CD4-positive, alpha-beta T cell treated with Interleukin-6 at 100 ng/mL for 8 hours (primary cell): Measurements from ENCODE around the gene PRKRIP1.
"Not testable (repeated sequence)": the region's sequence is repeated elsewhere in the genome, so short reads cannot be mapped to it uniquely, and the experiment has no call there.

ENCODE experiments used
- DNase-seq: peaks from one replicate; pipeline ENCODE4 v3.0.0-alpha.2; 2020; ENCODE audit warnings: mixed read lengths, low spot score

PRKRIP1 gene, protein sequence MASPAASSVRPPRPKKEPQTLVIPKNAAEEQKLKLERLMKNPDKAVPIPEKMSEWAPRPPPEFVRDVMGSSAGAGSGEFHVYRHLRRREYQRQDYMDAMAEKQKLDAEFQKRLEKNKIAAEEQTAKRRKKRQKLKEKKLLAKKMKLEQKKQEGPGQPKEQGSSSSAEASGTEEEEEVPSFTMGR

GRCh38 chr7:102395873-102396709, at the start of gene PRKRIP1:
Gene PRKRIP1, plus strand, starts transcription at chr7:102396363. Its CDS starts 49 bp downstream, at chr7:102396412.
- DNase-seq = peak; percentile 92

GRCh38 chr7:102346983-102347382, 49.2 kb upstream of the PRKRIP1 start:
- DNase-seq = not testable (repeated sequence)

- not testable (repeated sequence) for DNase-seq
Measured at GRCh38 chr7:102356344-102356743, 39.8 kb upstream of the PRKRIP1 start, which contains the start of gene SPDYE6. Gene SPDYE6, minus strand, starts transcription at chr7:102356444. Its CDS starts 421 bp downstream, at chr7:102356023.

DNA sequence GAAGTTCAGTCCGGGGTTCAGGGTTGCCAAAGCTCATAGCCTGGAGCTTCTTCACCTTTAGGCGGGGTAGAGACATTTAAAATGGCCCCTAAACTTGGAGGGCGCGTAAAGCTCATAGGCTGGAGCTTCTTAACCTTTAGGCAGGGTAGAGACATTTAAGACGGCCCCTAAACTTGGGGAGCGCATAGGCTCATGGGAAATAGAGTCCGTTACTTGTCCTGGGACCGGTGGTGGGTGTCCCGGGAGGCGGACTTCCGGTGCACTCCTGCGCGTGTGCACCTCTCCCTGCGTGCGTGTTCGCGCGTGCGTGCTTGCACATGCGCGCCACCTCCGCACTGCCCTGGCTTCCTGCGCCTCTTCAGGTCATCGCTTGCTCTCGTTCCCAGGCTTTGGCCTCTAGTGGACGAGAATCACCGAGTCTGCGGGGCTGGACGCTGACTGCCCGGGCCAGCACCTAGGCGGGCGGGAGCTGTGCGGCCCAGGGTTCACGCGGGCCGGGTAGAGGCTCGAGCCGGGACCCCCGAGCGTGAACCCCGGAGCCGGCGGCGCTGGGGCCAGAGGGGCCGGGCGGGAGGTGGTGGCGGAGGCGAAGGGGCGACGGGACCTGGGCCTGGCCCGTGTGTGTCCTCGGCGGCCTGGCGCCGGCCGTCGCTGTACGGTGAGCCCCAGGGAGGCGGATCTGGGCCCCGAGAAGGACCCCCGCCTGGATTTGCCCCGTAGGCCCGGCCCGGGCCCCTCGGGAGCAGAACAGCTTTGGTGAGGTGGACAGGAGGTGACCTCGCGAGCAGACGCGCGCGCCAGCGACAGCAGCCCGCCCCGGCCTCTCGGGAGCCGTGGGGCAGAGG, 32.4 kb upstream of the PRKRIP1 start:
- peak; percentile 97 for DNase-seq

DNA sequence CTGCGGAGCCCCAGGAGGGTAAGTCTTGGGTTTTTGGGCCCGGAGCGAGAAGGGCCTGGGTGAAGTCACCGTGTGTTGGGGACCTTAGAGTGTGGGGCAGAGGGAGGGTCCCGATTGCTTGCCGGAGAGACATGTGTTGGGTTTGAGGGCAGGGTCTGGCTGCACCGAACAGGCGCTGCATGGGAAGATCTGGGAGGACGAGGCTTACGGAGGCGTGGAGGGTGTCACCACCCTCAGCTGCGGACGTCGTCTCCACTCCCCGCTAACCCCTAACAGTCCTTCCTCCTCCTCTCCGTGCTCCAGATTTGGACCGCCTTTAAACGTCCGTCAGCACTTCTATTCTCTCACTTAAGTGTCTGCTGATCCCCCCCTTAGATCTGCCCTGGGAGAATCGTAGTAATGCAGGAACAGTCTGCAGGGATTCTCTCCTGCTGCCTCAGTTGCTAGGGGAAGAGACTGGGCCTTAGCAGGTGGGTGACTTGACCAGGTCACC, 31.7 kb upstream of the PRKRIP1 start:
- DNase-seq = not testable (repeated sequence)

GRCh38 chr7:102365390-102365789, 30.8 kb upstream of the PRKRIP1 start:
- not testable (repeated sequence) for DNase-seq

DNA sequence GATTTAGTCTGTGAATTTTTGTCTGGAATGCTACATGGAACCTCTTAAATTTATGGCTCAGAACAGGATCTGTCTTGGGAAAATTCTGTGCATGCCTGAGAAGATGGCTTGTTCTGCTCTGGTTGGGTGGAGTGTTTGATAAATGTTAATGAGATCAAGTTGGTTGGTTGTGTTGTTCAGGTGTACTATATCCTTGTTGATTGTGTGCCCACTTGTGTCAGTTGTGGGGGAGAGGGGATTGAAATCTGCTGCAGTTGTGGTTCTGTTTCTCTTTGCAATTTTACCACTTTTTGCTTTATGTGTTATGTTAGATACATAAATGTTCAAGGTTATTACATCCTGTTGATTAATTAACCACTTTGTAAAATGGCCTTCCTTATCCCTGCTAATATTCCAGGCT, 26.1 kb upstream of the PRKRIP1 start:
- DNase-seq = not testable (repeated sequence)

- DNase-seq = not testable (repeated sequence)
Measured at GRCh38 chr7:102372796-102373195, 23.4 kb upstream of the PRKRIP1 start.

- no peak for DNase-seq
Measured at GRCh38 chr7:102376964-102377466, 19.1 kb upstream of the PRKRIP1 start.

GRCh38 chr7:102380837-102381236, 15.3 kb upstream of the PRKRIP1 start:
- not testable (repeated sequence) for DNase-seq

- DNase-seq = not testable (repeated sequence)
Measured at GRCh38 chr7:102381696-102382425, 14.3 kb upstream of the PRKRIP1 start.

GRCh38 chr7:102387064-102387463, 9.1 kb upstream of the PRKRIP1 start:
- DNase-seq = no peak

DNA sequence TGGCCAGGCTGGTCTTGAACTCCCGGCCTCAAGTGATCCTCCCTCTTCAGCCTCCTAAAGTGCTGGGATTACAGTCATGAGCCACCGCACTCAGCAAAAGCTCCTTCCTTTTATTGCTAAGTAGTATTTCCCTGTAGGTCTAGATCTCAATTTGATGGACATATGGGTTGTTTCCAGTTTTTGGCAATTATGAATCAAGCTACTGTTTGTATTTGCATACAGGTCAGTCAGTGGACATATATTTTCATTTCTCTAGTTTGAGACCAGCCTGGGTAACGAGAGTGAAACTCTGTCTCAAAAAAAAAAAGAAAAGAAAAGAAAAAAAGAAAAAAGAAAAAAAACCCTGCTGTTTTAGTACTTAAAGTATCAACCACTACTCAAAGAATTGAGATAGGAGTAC, 6.4 kb upstream of the PRKRIP1 start:
- DNase-seq = no peak

- peak; percentile 56 for DNase-seq
Measured at GRCh38 chr7:102390697-102391484, 5.3 kb upstream of the PRKRIP1 start.

GRCh38 chr7:102392330-102392729, 3.8 kb upstream of the PRKRIP1 start:
- DNase-seq = no peak

GRCh38 chr7:102393467-102393866, 2.7 kb upstream of the PRKRIP1 start:
- no peak for DNase-seq

GRCh38 chr7:102395592-102395872, 631 bp upstream of the PRKRIP1 start:
- DNase-seq = no peak

GRCh38 chr7:102396710-102397019, 502 bp downstream of the PRKRIP1 start:
- no peak for DNase-seq

GRCh38 chr7:102398543-102398942, 2.4 kb downstream of the PRKRIP1 start:
- DNase-seq = no peak

DNA sequence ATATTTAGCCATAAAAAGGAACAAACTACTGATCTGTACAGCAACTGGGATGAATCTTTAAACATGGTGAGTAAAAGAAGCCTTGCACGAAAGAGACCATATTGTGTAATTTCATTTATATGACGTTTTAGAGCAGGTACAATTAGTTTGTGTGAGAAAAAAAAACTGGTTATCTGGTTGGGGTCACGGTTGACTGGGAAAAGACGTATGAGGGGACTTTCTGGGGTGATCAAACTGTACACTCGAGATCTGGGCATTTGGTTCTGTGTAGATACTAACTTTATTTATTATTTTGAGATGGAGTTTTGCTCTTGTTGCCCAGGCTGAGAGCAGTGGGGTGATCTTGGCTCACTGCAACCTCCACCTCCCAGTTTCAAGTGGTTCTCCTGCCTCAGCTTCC, 4.2 kb downstream of the PRKRIP1 start:
- DNase-seq = no peak

DNA sequence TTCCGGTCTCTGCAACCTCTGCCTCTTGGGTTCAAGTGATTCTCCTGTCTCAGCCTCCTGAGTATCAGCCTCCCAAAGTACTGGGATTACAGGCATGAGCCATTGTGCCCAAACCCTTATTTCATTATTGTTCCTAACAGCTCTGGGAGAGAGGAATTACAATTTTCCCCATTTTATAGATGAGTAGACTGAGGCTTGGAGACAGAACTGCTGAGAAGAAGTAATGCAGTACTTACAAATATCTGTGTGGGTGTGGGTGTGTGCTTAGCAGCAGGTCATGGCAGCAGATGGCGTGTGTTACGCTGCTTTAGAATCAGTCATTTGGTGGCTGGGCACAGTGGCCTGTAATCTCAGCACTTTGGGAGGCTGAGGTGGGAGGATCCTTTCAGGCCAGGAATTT, 7.4 kb downstream of the PRKRIP1 start:
- no peak for DNase-seq
